H9 (cell line): ENCODE results near the gene SERPINE1. TPM values are rescaled to one million over a fixed set of nuclear protein-coding genes. Genes with fewer than 3 reads are reported as not detected.

ENCODE experiments used
- DNase-seq: peaks from one replicate; pipeline ENCODE4 v3.0.0-alpha.2; 2017
- H2AFZ ChIP-seq: one replicate; pipeline ENCODE4 v1.6.1; 2013; ENCODE audit warnings: mild to moderate bottlenecking, low read length, control low read depth, moderate library complexity
- H2AK5ac ChIP-seq: 2 replicates; pipeline ENCODE4 v1.6.1; 2013; ENCODE audit warnings: low read length, control low read depth, mixed read lengths; ENCODE audit not compliant: insufficient read length
- H2BK120ac ChIP-seq: one replicate; pipeline ENCODE4 v1.6.1; 2013; ENCODE audit warnings: low read depth, mild to moderate bottlenecking, low read length, control low read depth, inconsistent platforms; ENCODE audit not compliant: poor library complexity, severe bottlenecking
- H2BK12ac ChIP-seq: 2 replicates; pipeline ENCODE4 v1.6.1; 2013; ENCODE audit warnings: low read length, control low read depth, mixed read lengths, low read depth; ENCODE audit not compliant: insufficient read length
- H2BK15ac ChIP-seq: 2 replicates; pipeline ENCODE4 v1.6.1; 2013; ENCODE audit warnings: low read depth, low read length, control low read depth
- H2BK20ac ChIP-seq: one replicate; pipeline ENCODE4 v1.6.1; 2013; ENCODE audit warnings: low read depth, mild to moderate bottlenecking, low read length, control low read depth, inconsistent platforms; ENCODE audit not compliant: poor library complexity, severe bottlenecking
- H2BK5ac ChIP-seq: 2 replicates; pipeline ENCODE4 v1.6.1; 2013; ENCODE audit warnings: low read length, control low read depth, mixed read lengths; ENCODE audit not compliant: insufficient read length
- H3K14ac ChIP-seq: 2 replicates; pipeline ENCODE4 v1.6.1; 2013; ENCODE audit warnings: low read length, control low read depth; ENCODE audit not compliant: insufficient read depth
- H3K18ac ChIP-seq: 2 replicates; pipeline ENCODE4 v1.6.1; 2013; ENCODE audit warnings: low read depth, mild to moderate bottlenecking, mixed read lengths, low read length, control low read depth; ENCODE audit not compliant: insufficient read length
- H3K23ac ChIP-seq: 2 replicates; pipeline ENCODE4 v1.6.1; 2013; ENCODE audit warnings: low read length, control low read depth, mixed read lengths, low read depth; ENCODE audit not compliant: insufficient read length
- H3K23me2 ChIP-seq: 2 replicates; pipeline ENCODE4 v1.6.1; 2013; ENCODE audit warnings: low read depth, mild to moderate bottlenecking, mixed read lengths, low read length, control low read depth; ENCODE audit not compliant: insufficient read length, poor library complexity, severe bottlenecking
- H3K27ac ChIP-seq: 2 replicates; pipeline ENCODE4 v1.5.1; 2013; ENCODE audit warnings: low read length, control low read depth, mixed read lengths, low read depth; ENCODE audit not compliant: insufficient read length
- H3K27me3 ChIP-seq: 2 replicates; pipeline ENCODE4 v1.6.1; 2013; ENCODE audit warnings: low read length, control low read depth, inconsistent platforms; ENCODE audit not compliant: insufficient read depth
- H3K4ac ChIP-seq: 2 replicates; pipeline ENCODE4 v1.6.1; 2013; ENCODE audit warnings: low read depth, mild to moderate bottlenecking, control low read depth, inconsistent platforms, low read length, moderate library complexity
- H3K4me1 ChIP-seq: 2 replicates; pipeline ENCODE4 v1.6.1; 2013; ENCODE audit warnings: low read length, control low read depth, inconsistent platforms; ENCODE audit not compliant: insufficient read depth
- H3K4me2 ChIP-seq: 2 replicates; pipeline ENCODE4 v1.6.1; 2013; ENCODE audit warnings: low read length, control low read depth, mixed read lengths; ENCODE audit not compliant: insufficient read length, insufficient read depth
- H3K56ac ChIP-seq: 2 replicates; pipeline ENCODE4 v1.6.1; 2013; ENCODE audit warnings: low read depth, mild to moderate bottlenecking, mixed read lengths, low read length, control low read depth; ENCODE audit not compliant: insufficient read length
- H3K79me1 ChIP-seq: 2 replicates; pipeline ENCODE4 v1.6.1; 2013; ENCODE audit warnings: low read depth, mild to moderate bottlenecking, moderate library complexity, low read length, control low read depth, inconsistent platforms; ENCODE audit not compliant: insufficient read depth, poor library complexity, severe bottlenecking
- H3K79me2 ChIP-seq: 2 replicates; pipeline ENCODE4 v1.6.1; 2013; ENCODE audit warnings: low read length, control low read depth, inconsistent platforms; ENCODE audit not compliant: insufficient read depth
- H3K9ac ChIP-seq: 2 replicates; pipeline ENCODE4 v1.6.1; 2013; ENCODE audit warnings: low read length, control low read depth, mixed read lengths; ENCODE audit not compliant: insufficient read length; ENCODE audit errors: extremely low read depth
- H3K9me3 ChIP-seq: one replicate; pipeline ENCODE4 v1.6.1; 2013; ENCODE audit warnings: low read depth, low read length, inconsistent platforms; ENCODE audit not compliant: control insufficient read depth
- H3T11ph ChIP-seq: one replicate; pipeline ENCODE4 v1.6.1; 2013; ENCODE audit warnings: mild to moderate bottlenecking, low read length, control low read depth, inconsistent platforms
- H4K20me1 ChIP-seq: one replicate; pipeline ENCODE4 v1.6.1; 2013; ENCODE audit not compliant: control insufficient read depth, insufficient read length, insufficient read depth
- H4K5ac ChIP-seq: 2 replicates; pipeline ENCODE4 v1.6.1; 2013; ENCODE audit warnings: low read depth, mild to moderate bottlenecking, mixed read lengths, low read length, control low read depth; ENCODE audit not compliant: insufficient read length
- H4K8ac ChIP-seq: replicated peaks from 2 replicates; pipeline ENCODE4 v1.6.1; 2013; ENCODE audit warnings: low read length, control low read depth, mixed read lengths, low read depth; ENCODE audit not compliant: insufficient read length
- H4K91ac ChIP-seq: 2 replicates; pipeline ENCODE4 v1.6.1; 2013; ENCODE audit warnings: low read depth, mild to moderate bottlenecking, moderate library complexity, mixed read lengths, low read length, control low read depth; ENCODE audit not compliant: insufficient read length
- H3K27ac Mint-ChIP-seq, 3 experiments: 2 replicates in 2 of 3; 3 replicates in 1 of 3; pipeline ENCODE4 v1.8.0; 2020 to 2021; ENCODE audit warnings: mixed read lengths in 3 of 3, mild to moderate bottlenecking in 1 of 3, moderate library complexity in 1 of 3
- H3K27me3 Mint-ChIP-seq: 2 replicates; pipeline ENCODE4 v1.8.0; 2021; ENCODE audit warnings: low read depth, mild to moderate bottlenecking, moderate library complexity, mixed read lengths
- H3K36me3 Mint-ChIP-seq, 3 experiments: 2 replicates in 2 of 3; 3 replicates in 1 of 3; pipeline ENCODE4 v1.8.0; 2020 to 2021; ENCODE audit warnings: low read depth in 3 of 3, mixed read lengths in 3 of 3; ENCODE audit not compliant: insufficient read depth in 1 of 3
- H3K4me1 Mint-ChIP-seq, 2 experiments: 2 replicates each; pipeline ENCODE4 v1.8.0; 2020; ENCODE audit warnings: mixed read lengths in 2 of 2
- H3K4me3 Mint-ChIP-seq, 2 experiments: 2 replicates in 1 of 2; 3 replicates in 1 of 2; pipeline ENCODE4 v1.8.0; 2020 to 2021; ENCODE audit warnings: mild to moderate bottlenecking in 2 of 2, mixed read lengths in 2 of 2, moderate library complexity in 1 of 2
- H3K9me3 Mint-ChIP-seq, 2 experiments: 2 replicates in 1 of 2; 3 replicates in 1 of 2; pipeline ENCODE4 v1.8.0; 2020; ENCODE audit warnings: mild to moderate bottlenecking in 2 of 2, mixed read lengths in 2 of 2, moderate library complexity in 1 of 2
- CTCF ChIP-seq: fragments of 200-600 bp; sonication (generic); conservative IDR thresholded peaks from 3 replicates; pipeline ENCODE4 v1.8.0; 2021; ENCODE audit warnings: antibody characterized with exemption, mild to moderate bottlenecking
- WGBS: extraction: QIAGEN DNeasy Blood & Tissue Kit; methylation state at CpG from one replicate; pipeline ENCODE4 v1.1.7; 2013; ENCODE audit warnings: missing lambda C conversion rate, low lambda C conversion rate, mixed read lengths; ENCODE audit not compliant: insufficient read length; ENCODE audit errors: extremely low coverage; 5-methylcytosine and 5-hydroxymethylcytosine counted together
- total RNA-seq: library from RNA; stranded (reverse); gene quantifications from 2 replicates; pipeline ENCODE4 v1.2.1, GENCODE V29; 2021

The SERPINE1 gene
- total RNA-seq, 1 experiment from 2014 or later: 11.5 TPM

- Histone ChIP-seq H4K5ac (no peak overlapping the region), H3K23me2 (peaks cover 15% of the 10 kb centered on the region), H3K56ac (no peak overlapping the region), H3K9ac (no peak overlapping the region), H2AFZ (no peak overlapping the region), H3K4me2 (no peak overlapping the region), H2BK20ac (no peak overlapping the region), H3K27ac (no peak overlapping the region), H3K14ac (no peak overlapping the region), H2BK15ac (no peak overlapping the region), H3K18ac (no peak overlapping the region), H3K4me1 (peaks cover 4% of the 10 kb centered on the region; the same call in 1 of the 2 replicates), H3K79me1 (peaks cover 3% of the 10 kb centered on the region), H3K27me3 (no peaks in the 10 kb centered on the region), H2BK5ac (no peak overlapping the region), H3K79me2 (peaks cover 4% of the 10 kb centered on the region; the same call in 1 of the 2 replicates), H3K4ac (no peak overlapping the region), H2BK120ac (no peak overlapping the region), H2AK5ac (no peak overlapping the region), H4K91ac (no peak overlapping the region), H4K8ac (no peak overlapping the region), H4K20me1 (no peaks in the 10 kb centered on the region), H2BK12ac (no peak overlapping the region), H3K23ac (no peak overlapping the region), H3K9me3 (no peaks in the 10 kb centered on the region), H3T11ph (no peak overlapping the region)
- Mint-ChIP-seq H3K9me3 (peaks cover 9% of the 10 kb centered on the region in 2 experiments), H3K36me3 (peaks cover 15 to 40% (median 23%) of the 10 kb centered on the region in 3 experiments; a peak in 6 of 7 replicates), H3K4me3 (no peak overlapping the region), H3K27ac (no peak overlapping the region), H3K27me3 (peaks cover 2% of the 10 kb centered on the region; the same call in 1 of the 2 replicates), H3K4me1 (peaks cover 10 to 12% of the 10 kb centered on the region in 2 experiments)
- no CpG with 5 or more reads among the region's 21 CpGs for WGBS
- no peak for TF ChIP-seq CTCF
- DNase-seq: no peak
Observed at GRCh38 chr7:101088069-101088425, 38.9 kb upstream of the SERPINE1 start.
